ENCODE data around the gene ZSWIM6. TPM values are rescaled to one million over a fixed set of nuclear protein-coding genes. Genes with fewer than 3 reads are reported as not detected.

Gene ZSWIM6
- total and polyA plus RNA-seq, 2 experiments from 2014 or later, result 3.9 to 6.0 TPM

GRCh38 chr5:61417851-61418250 lies 85.8 kb downstream of the ZSWIM6 start (continued):
- TF ChIP-seq REST (IDR thresholded peaks at IDR 0.05; ENCODE audit: unreplicated experiment) (no peak), CREB1 (CRISPR knock-in tag; IDR thresholded peaks at IDR 0.05; ENCODE audit: low read depth) (no peak)

- Histone ChIP-seq H4K20me1 (replicated peaks; ENCODE audit: insufficient read depth) (no peaks in the 10 kb centered on the region), H3K27ac (ENCODE audit: low read depth) (no peak overlapping the region), H3K27me3 (ENCODE audit: insufficient read depth) (no peaks in the 10 kb centered on the region), H3K79me2 (replicated peaks; ENCODE audit: insufficient read depth) (peaks cover 46% of the 10 kb centered on the region), H3K4me2 (no peak overlapping the region), H3K36me3 (ENCODE audit: insufficient read depth) (no peaks in the 10 kb centered on the region), H3K4me1 (ENCODE audit: insufficient read depth) (peaks cover 48% of the 10 kb centered on the region), H3K4me3 (no peak overlapping the region), H3K9me2 (ENCODE audit: insufficient read depth) (no peaks in the 10 kb centered on the region), H3F3A (replicated peaks; ENCODE audit: low read depth) (no peaks in the 10 kb centered on the region), H2AFZ (no peak overlapping the region)
- ATAC-seq (no peak), DNase-seq (ENCODE audit: low spot score) (no peak)
- Mint-ChIP-seq H3K4me1 (peaks cover 43% of the 10 kb centered on the region), H3K36me3 (ENCODE audit: low read depth) (peaks cover 6% of the 10 kb centered on the region; the same call in 2 of the 3 replicates), H3K27ac (no peak overlapping the region), H3K27me3 (ENCODE audit: insufficient read depth, low read depth, poor library complexity) (peaks cover 7% of the 10 kb centered on the region), H3K9me3 (peaks cover 6% of the 10 kb centered on the region; the same call in 1 of the 3 replicates), H3K4me3 (no peak overlapping the region)
- TF ChIP-seq CTCF (conservative IDR thresholded peaks at IDR 0.05; ENCODE audit: low read depth in 2 of 2), result no peak
- no peak for TF ChIP-seq ETS1 (IDR thresholded peaks at IDR 0.05)
- no peak for TF ChIP-seq ZNF114 (CRISPR knock-in tag; IDR thresholded peaks at IDR 0.05)
- no peak for TF ChIP-seq EZH2phosphoT487 (IDR thresholded peaks at IDR 0.05; ENCODE audit: unreplicated experiment)
- no peak for TF ChIP-seq CREB1 (CRISPR knock-in tag; IDR thresholded peaks at IDR 0.05; ENCODE audit: low read depth)
- no peak for TF ChIP-seq POLR2AphosphoS5 (IDR thresholded peaks at IDR 0.05; ENCODE audit: low read depth)
- TF ChIP-seq ZNF331 (CRISPR knock-in tag; IDR thresholded peaks at IDR 0.05; ENCODE audit: low read depth), result no peak
- TF ChIP-seq REST (IDR thresholded peaks at IDR 0.05; ENCODE audit: unreplicated experiment), result no peak
- no peak for TF ChIP-seq JUNB (IDR thresholded peaks at IDR 0.05; ENCODE audit: unreplicated experiment)
- no peak for TF ChIP-seq STAT1 (IDR thresholded peaks at IDR 0.05; ENCODE audit: unreplicated experiment)
- TF ChIP-seq NANOG (IDR thresholded peaks at IDR 0.05; ENCODE audit: borderline replicate concordance), result no peak
Observed at GRCh38 chr5:61419106-61419505, 87.0 kb downstream of the ZSWIM6 start.

All from GM23338 (cell line).